H9 (cell line): ENCODE data around the gene ZNF415. TPM values are rescaled to one million over a fixed set of nuclear protein-coding genes. Genes with fewer than 3 reads are reported as not detected.

Experiments used
- DNase-seq: peaks from one replicate; pipeline ENCODE4 v3.0.0-alpha.2; 2017
- H2AFZ ChIP-seq: one replicate; pipeline ENCODE4 v1.6.1; 2013; ENCODE audit warnings: mild to moderate bottlenecking, low read length, control low read depth, moderate library complexity
- H2AK5ac ChIP-seq: 2 replicates; pipeline ENCODE4 v1.6.1; 2013; ENCODE audit warnings: low read length, control low read depth, mixed read lengths; ENCODE audit not compliant: insufficient read length
- H2BK120ac ChIP-seq: one replicate; pipeline ENCODE4 v1.6.1; 2013; ENCODE audit warnings: low read depth, mild to moderate bottlenecking, low read length, control low read depth, inconsistent platforms; ENCODE audit not compliant: poor library complexity, severe bottlenecking
- H2BK12ac ChIP-seq: 2 replicates; pipeline ENCODE4 v1.6.1; 2013; ENCODE audit warnings: low read length, control low read depth, mixed read lengths, low read depth; ENCODE audit not compliant: insufficient read length
- H2BK15ac ChIP-seq: 2 replicates; pipeline ENCODE4 v1.6.1; 2013; ENCODE audit warnings: low read depth, low read length, control low read depth
- H2BK20ac ChIP-seq: one replicate; pipeline ENCODE4 v1.6.1; 2013; ENCODE audit warnings: low read depth, mild to moderate bottlenecking, low read length, control low read depth, inconsistent platforms; ENCODE audit not compliant: poor library complexity, severe bottlenecking
- H2BK5ac ChIP-seq: 2 replicates; pipeline ENCODE4 v1.6.1; 2013; ENCODE audit warnings: low read length, control low read depth, mixed read lengths; ENCODE audit not compliant: insufficient read length
- H3K14ac ChIP-seq: 2 replicates; pipeline ENCODE4 v1.6.1; 2013; ENCODE audit warnings: low read length, control low read depth; ENCODE audit not compliant: insufficient read depth
- H3K18ac ChIP-seq: 2 replicates; pipeline ENCODE4 v1.6.1; 2013; ENCODE audit warnings: low read depth, mild to moderate bottlenecking, mixed read lengths, low read length, control low read depth; ENCODE audit not compliant: insufficient read length
- H3K23ac ChIP-seq: 2 replicates; pipeline ENCODE4 v1.6.1; 2013; ENCODE audit warnings: low read length, control low read depth, mixed read lengths, low read depth; ENCODE audit not compliant: insufficient read length
- H3K23me2 ChIP-seq: 2 replicates; pipeline ENCODE4 v1.6.1; 2013; ENCODE audit warnings: low read depth, mild to moderate bottlenecking, mixed read lengths, low read length, control low read depth; ENCODE audit not compliant: insufficient read length, poor library complexity, severe bottlenecking
- H3K27ac ChIP-seq: 2 replicates; pipeline ENCODE4 v1.5.1; 2013; ENCODE audit warnings: low read length, control low read depth, mixed read lengths, low read depth; ENCODE audit not compliant: insufficient read length
- H3K27me3 ChIP-seq: 2 replicates; pipeline ENCODE4 v1.6.1; 2013; ENCODE audit warnings: low read length, control low read depth, inconsistent platforms; ENCODE audit not compliant: insufficient read depth
- H3K4ac ChIP-seq: 2 replicates; pipeline ENCODE4 v1.6.1; 2013; ENCODE audit warnings: low read depth, mild to moderate bottlenecking, control low read depth, inconsistent platforms, low read length, moderate library complexity
- H3K4me1 ChIP-seq: 2 replicates; pipeline ENCODE4 v1.6.1; 2013; ENCODE audit warnings: low read length, control low read depth, inconsistent platforms; ENCODE audit not compliant: insufficient read depth
- H3K4me2 ChIP-seq: 2 replicates; pipeline ENCODE4 v1.6.1; 2013; ENCODE audit warnings: low read length, control low read depth, mixed read lengths; ENCODE audit not compliant: insufficient read length, insufficient read depth
- H3K56ac ChIP-seq: 2 replicates; pipeline ENCODE4 v1.6.1; 2013; ENCODE audit warnings: low read depth, mild to moderate bottlenecking, mixed read lengths, low read length, control low read depth; ENCODE audit not compliant: insufficient read length
- H3K79me1 ChIP-seq: 2 replicates; pipeline ENCODE4 v1.6.1; 2013; ENCODE audit warnings: low read depth, mild to moderate bottlenecking, moderate library complexity, low read length, control low read depth, inconsistent platforms; ENCODE audit not compliant: insufficient read depth, poor library complexity, severe bottlenecking
- H3K79me2 ChIP-seq: 2 replicates; pipeline ENCODE4 v1.6.1; 2013; ENCODE audit warnings: low read length, control low read depth, inconsistent platforms; ENCODE audit not compliant: insufficient read depth
- H3K9ac ChIP-seq: 2 replicates; pipeline ENCODE4 v1.6.1; 2013; ENCODE audit warnings: low read length, control low read depth, mixed read lengths; ENCODE audit not compliant: insufficient read length; ENCODE audit errors: extremely low read depth
- H3K9me3 ChIP-seq: one replicate; pipeline ENCODE4 v1.6.1; 2013; ENCODE audit warnings: low read depth, low read length, inconsistent platforms; ENCODE audit not compliant: control insufficient read depth
- H3T11ph ChIP-seq: one replicate; pipeline ENCODE4 v1.6.1; 2013; ENCODE audit warnings: mild to moderate bottlenecking, low read length, control low read depth, inconsistent platforms
- H4K20me1 ChIP-seq: one replicate; pipeline ENCODE4 v1.6.1; 2013; ENCODE audit not compliant: control insufficient read depth, insufficient read length, insufficient read depth
- H4K5ac ChIP-seq: 2 replicates; pipeline ENCODE4 v1.6.1; 2013; ENCODE audit warnings: low read depth, mild to moderate bottlenecking, mixed read lengths, low read length, control low read depth; ENCODE audit not compliant: insufficient read length
- H4K8ac ChIP-seq: replicated peaks from 2 replicates; pipeline ENCODE4 v1.6.1; 2013; ENCODE audit warnings: low read length, control low read depth, mixed read lengths, low read depth; ENCODE audit not compliant: insufficient read length
- H4K91ac ChIP-seq: 2 replicates; pipeline ENCODE4 v1.6.1; 2013; ENCODE audit warnings: low read depth, mild to moderate bottlenecking, moderate library complexity, mixed read lengths, low read length, control low read depth; ENCODE audit not compliant: insufficient read length
- H3K27ac Mint-ChIP-seq, 3 experiments: 2 replicates in 2 of 3; 3 replicates in 1 of 3; pipeline ENCODE4 v1.8.0; 2020 to 2021; ENCODE audit warnings: mixed read lengths in 3 of 3, mild to moderate bottlenecking in 1 of 3, moderate library complexity in 1 of 3
- H3K27me3 Mint-ChIP-seq: 2 replicates; pipeline ENCODE4 v1.8.0; 2021; ENCODE audit warnings: low read depth, mild to moderate bottlenecking, moderate library complexity, mixed read lengths
- H3K36me3 Mint-ChIP-seq, 3 experiments: 2 replicates in 2 of 3; 3 replicates in 1 of 3; pipeline ENCODE4 v1.8.0; 2020 to 2021; ENCODE audit warnings: low read depth in 3 of 3, mixed read lengths in 3 of 3; ENCODE audit not compliant: insufficient read depth in 1 of 3
- H3K4me1 Mint-ChIP-seq, 2 experiments: 2 replicates each; pipeline ENCODE4 v1.8.0; 2020; ENCODE audit warnings: mixed read lengths in 2 of 2
- H3K4me3 Mint-ChIP-seq, 2 experiments: 2 replicates in 1 of 2; 3 replicates in 1 of 2; pipeline ENCODE4 v1.8.0; 2020 to 2021; ENCODE audit warnings: mild to moderate bottlenecking in 2 of 2, mixed read lengths in 2 of 2, moderate library complexity in 1 of 2
- H3K9me3 Mint-ChIP-seq, 2 experiments: 2 replicates in 1 of 2; 3 replicates in 1 of 2; pipeline ENCODE4 v1.8.0; 2020; ENCODE audit warnings: mild to moderate bottlenecking in 2 of 2, mixed read lengths in 2 of 2, moderate library complexity in 1 of 2
- WGBS: extraction: QIAGEN DNeasy Blood & Tissue Kit; methylation state at CpG from one replicate; pipeline ENCODE4 v1.1.7; 2013; ENCODE audit warnings: missing lambda C conversion rate, low lambda C conversion rate, mixed read lengths; ENCODE audit not compliant: insufficient read length; ENCODE audit errors: extremely low coverage; 5-methylcytosine and 5-hydroxymethylcytosine counted together
- total RNA-seq: library from RNA; stranded (reverse); gene quantifications from 2 replicates; pipeline ENCODE4 v1.2.1, GENCODE V29; 2021
- TF ChIP-seq, protein P1 (sequence below): fragments of 200-600 bp; sonication (generic); conservative IDR thresholded peaks from 3 replicates; pipeline ENCODE4 v1.8.0; 2021; ENCODE audit warnings: antibody characterized with exemption, mild to moderate bottlenecking

The ZNF415 gene
- total RNA-seq, 1 experiment from 2014 or later, result 12.3 TPM

DNA sequence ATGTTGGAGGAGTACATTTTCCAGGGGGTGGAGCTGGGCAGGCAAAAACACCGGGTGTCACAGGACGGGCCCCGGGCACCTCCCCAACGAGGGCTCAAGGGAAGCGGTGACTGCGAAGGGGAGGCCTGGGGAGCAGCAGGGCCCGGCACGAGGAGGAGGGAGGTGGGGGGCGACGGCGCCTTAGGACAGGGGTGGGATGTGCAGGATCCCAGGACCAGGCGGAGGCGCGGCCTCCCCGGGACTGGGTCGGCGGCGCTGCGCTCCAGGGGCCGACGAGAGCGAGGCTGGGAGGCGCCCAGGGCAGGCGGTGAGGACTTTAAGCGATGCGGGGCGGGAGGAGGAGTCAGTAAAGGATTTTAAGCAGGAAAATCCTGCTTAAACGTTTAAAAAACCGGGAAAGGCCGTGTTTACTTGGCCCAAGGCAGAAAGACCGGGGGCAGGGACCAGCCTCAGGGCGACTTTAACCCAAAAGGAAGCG lies 29.9 kb downstream of the ZNF415 start:
- Histone ChIP-seq H3K18ac (peak overlapping the region; percentile 88), H2BK20ac (no peak overlapping the region), H3K4me2 (peak overlapping the region; percentile 90), H4K8ac (no peak overlapping the region), H3K23ac (no peak overlapping the region), H3K79me2 (peaks cover 5% of the 10 kb centered on the region; the same call in 1 of the 2 replicates), H3K4me1 (no peaks in the 10 kb centered on the region), H3K23me2 (peaks cover 11% of the 10 kb centered on the region), H3K9me3 (no peaks in the 10 kb centered on the region), H4K91ac (no peak overlapping the region), H3K4ac (no peak overlapping the region), H2BK12ac (no peak overlapping the region), H2AK5ac (no peak overlapping the region), H2BK120ac (no peak overlapping the region), H4K20me1 (no peaks in the 10 kb centered on the region), H2BK5ac (no peak overlapping the region), H3K79me1 (peaks cover 3% of the 10 kb centered on the region), H3K56ac (no peak overlapping the region), H3T11ph (no peak overlapping the region), H3K27me3 (no peaks in the 10 kb centered on the region), H3K9ac (peak overlapping the region; percentile 79), H3K27ac (no peak overlapping the region), H4K5ac (no peak overlapping the region), H2AFZ (peak overlapping the region; percentile 29), H2BK15ac (no peak overlapping the region), H3K14ac (peak overlapping the region; percentile 96)
- H3K4me1 Mint-ChIP-seq, result peaks cover 13% of the 10 kb centered on the region in 2 experiments
- peaks cover 4 to 19% (median 16%) of the 10 kb centered on the region in 3 experiments for H3K36me3 Mint-ChIP-seq
- peak overlapping the region in 2 of 3 experiments; percentile 95 to 97; a peak in 6 of 7 replicates for H3K27ac Mint-ChIP-seq
- WGBS, result no CpG with 5 or more reads among the region's 33 CpGs
- peaks cover 10% of the 10 kb centered on the region for H3K27me3 Mint-ChIP-seq
- TF ChIP-seq, protein P1, sequence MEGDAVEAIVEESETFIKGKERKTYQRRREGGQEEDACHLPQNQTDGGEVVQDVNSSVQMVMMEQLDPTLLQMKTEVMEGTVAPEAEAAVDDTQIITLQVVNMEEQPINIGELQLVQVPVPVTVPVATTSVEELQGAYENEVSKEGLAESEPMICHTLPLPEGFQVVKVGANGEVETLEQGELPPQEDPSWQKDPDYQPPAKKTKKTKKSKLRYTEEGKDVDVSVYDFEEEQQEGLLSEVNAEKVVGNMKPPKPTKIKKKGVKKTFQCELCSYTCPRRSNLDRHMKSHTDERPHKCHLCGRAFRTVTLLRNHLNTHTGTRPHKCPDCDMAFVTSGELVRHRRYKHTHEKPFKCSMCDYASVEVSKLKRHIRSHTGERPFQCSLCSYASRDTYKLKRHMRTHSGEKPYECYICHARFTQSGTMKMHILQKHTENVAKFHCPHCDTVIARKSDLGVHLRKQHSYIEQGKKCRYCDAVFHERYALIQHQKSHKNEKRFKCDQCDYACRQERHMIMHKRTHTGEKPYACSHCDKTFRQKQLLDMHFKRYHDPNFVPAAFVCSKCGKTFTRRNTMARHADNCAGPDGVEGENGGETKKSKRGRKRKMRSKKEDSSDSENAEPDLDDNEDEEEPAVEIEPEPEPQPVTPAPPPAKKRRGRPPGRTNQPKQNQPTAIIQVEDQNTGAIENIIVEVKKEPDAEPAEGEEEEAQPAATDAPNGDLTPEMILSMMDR, result no peak
- H3K4me3 Mint-ChIP-seq, result peak overlapping the region; percentile 84 to 87
- no peak for DNase-seq
- H3K9me3 Mint-ChIP-seq, result no peaks in the 10 kb centered on the region
